ENCODE results near the gene TM9SF4. TPM values are rescaled to one million over a fixed set of nuclear protein-coding genes. Genes with fewer than 3 reads are reported as not detected.
"Not testable (repeated sequence)": the region's sequence is repeated elsewhere in the genome, so short reads cannot be mapped to it uniquely, and the experiment has no call there.

Gene TM9SF4
- total RNA-seq, 2 experiments from 2014 or later, result 36.8 to 44.2 TPM

- H3K4me3 Mint-ChIP-seq, result no peak overlapping the region
- H3K27me3 Mint-ChIP-seq, result no peaks in the 10 kb centered on the region
- CTCF ChIA-PET, result interaction anchor here (1.7 kb wide), 1 partner anchor 12 kb away, joined by 6 read pairs; no protein-coding TSS in a partner anchor
- H3K9me3 Mint-ChIP-seq, result no peaks in the 10 kb centered on the region
- H3K4me1 Mint-ChIP-seq, result peaks cover 19% of the 10 kb centered on the region
- no peak overlapping the region for H3K27ac Mint-ChIP-seq
- peaks cover 21% of the 10 kb centered on the region for H3K36me3 Mint-ChIP-seq (ENCODE audit: low read depth)
- POLR2A ChIA-PET, result no interaction called here
- DNase-seq, result no peak
Observed at GRCh38 chr20:32191873-32192272, 82.4 kb downstream of the TM9SF4 start.

DNA sequence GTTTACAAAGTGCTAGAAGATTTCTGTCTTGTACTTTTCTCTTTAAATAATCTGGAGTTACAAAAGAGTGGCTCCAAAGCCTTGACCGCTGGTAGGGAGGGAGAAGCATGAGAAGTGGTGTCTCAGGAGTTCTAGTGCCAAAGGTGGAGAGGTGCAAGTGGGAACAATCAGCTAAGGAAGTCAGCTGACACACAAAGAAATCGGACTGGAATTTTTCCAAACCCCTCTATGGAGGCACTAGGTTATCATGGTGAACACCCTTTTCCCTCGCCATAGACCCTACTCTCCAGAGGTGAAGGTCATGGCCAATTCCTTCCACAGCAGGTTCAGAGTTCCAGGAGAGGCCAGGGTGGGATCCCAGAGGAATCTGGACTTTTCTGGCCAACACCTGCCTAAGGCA, 83.2 kb downstream of the TM9SF4 start:
- Mint-ChIP-seq H3K27me3 (no peaks in the 10 kb centered on the region), H3K9me3 (no peaks in the 10 kb centered on the region), H3K27ac (no peak overlapping the region), H3K36me3 (ENCODE audit: low read depth) (peaks cover 29% of the 10 kb centered on the region), H3K4me3 (no peak overlapping the region), H3K4me1 (peaks cover 19% of the 10 kb centered on the region)
- DNase-seq, result no peak
- ChIA-PET POLR2A (no interaction called here), CTCF (interaction anchor here (1.7 kb wide), 1 partner anchor 13 kb away, joined by 6 read pairs; no protein-coding TSS in a partner anchor)

GRCh38 chr20:32193336-32193735, 83.8 kb downstream of the TM9SF4 start:
- H3K27me3 Mint-ChIP-seq, DNase-seq, POLR2A ChIA-PET, H3K4me3 Mint-ChIP-seq, H3K9me3 Mint-ChIP-seq, H3K27ac Mint-ChIP-seq: not testable (repeated sequence)
- peaks cover 33% of the 10 kb centered on the region for H3K36me3 Mint-ChIP-seq (ENCODE audit: low read depth)
- CTCF ChIA-PET, result interaction anchor here (0.6 to 1.7 kb wide), 2 partner anchors 13 to 41 kb away, joined by 6 read pairs; no protein-coding TSS in a partner anchor
- H3K4me1 Mint-ChIP-seq, result peaks cover 21% of the 10 kb centered on the region

- no peak overlapping the region for H3K4me3 Mint-ChIP-seq
- CTCF ChIA-PET, result no interaction called here
- DNase-seq, result no peak
- H3K27ac Mint-ChIP-seq, result no peak overlapping the region
- H3K9me3 Mint-ChIP-seq, result no peaks in the 10 kb centered on the region
- POLR2A ChIA-PET, result no interaction called here
- no peaks in the 10 kb centered on the region for H3K27me3 Mint-ChIP-seq
- H3K4me1 Mint-ChIP-seq, result peaks cover 24% of the 10 kb centered on the region
- peaks cover 40% of the 10 kb centered on the region for H3K36me3 Mint-ChIP-seq (ENCODE audit: low read depth)
Observed at GRCh38 chr20:32193996-32194395, 84.5 kb downstream of the TM9SF4 start.

DNA sequence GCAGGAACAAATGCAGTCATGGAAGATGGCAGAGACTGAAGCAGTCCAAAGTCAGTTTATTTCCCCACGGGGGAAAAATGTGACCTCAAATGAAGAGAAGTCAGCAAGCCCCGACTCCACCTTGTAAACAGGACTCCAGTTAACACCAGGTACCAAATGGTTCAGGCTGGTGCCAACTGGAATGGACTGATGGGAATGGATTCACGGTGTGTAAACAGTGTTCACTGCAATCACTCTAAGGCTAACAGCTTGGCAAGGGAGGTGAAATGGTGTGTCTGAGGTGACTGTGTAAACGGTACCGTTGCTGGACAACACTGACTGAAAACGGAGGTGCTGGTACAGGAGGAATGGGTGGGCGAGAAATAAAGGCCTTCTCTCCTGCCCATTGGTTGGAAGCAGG, 86.1 kb downstream of the TM9SF4 start:
- H3K4me1 Mint-ChIP-seq, result peaks cover 21% of the 10 kb centered on the region

DNA sequence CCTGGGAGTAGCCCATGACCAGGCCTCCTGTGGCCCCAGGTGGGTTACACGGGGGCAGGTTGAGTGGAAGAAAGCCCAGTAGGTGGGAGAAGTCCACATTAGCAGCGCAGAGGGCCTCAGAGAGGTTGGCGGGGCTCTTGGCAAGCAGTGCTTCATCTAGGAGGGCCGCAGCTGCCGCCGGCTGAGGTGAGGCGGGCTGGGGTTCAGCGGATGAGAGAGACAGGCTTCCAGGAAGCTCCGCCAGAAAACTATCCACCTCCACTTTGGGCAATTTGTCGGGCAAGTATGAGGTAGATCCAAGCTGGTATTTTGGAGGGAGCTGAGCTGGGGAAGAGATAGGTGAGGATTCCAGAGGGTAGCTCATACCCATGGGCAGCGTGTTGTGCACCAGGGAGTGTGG, 87.1 kb downstream of the TM9SF4 start:
- H3K27me3 Mint-ChIP-seq, H3K27ac Mint-ChIP-seq, DNase-seq, H3K9me3 Mint-ChIP-seq, H3K4me3 Mint-ChIP-seq, POLR2A ChIA-PET: not testable (repeated sequence)
- Mint-ChIP-seq H3K4me1 (peaks cover 18% of the 10 kb centered on the region), H3K36me3 (ENCODE audit: low read depth) (peaks cover 59% of the 10 kb centered on the region)
- CTCF ChIA-PET, result interaction anchor here (0.6 to 1.1 kb wide), 2 partner anchors 157 to 161 kb away, joined by 3 to 5 read pairs; partner anchors contain the start of gene ASXL1

More for the DNA sequence above, 86.1 kb downstream of the TM9SF4 start:
- CTCF ChIA-PET, result interaction anchor here (1.6 kb wide), 1 partner anchor 9 kb away, joined by 3 read pairs; no protein-coding TSS in a partner anchor
- POLR2A ChIA-PET, result no interaction called here
- no peaks in the 10 kb centered on the region for H3K9me3 Mint-ChIP-seq
- no peak overlapping the region for H3K27ac Mint-ChIP-seq
- peaks cover 52% of the 10 kb centered on the region for H3K36me3 Mint-ChIP-seq (ENCODE audit: low read depth)
- no peaks in the 10 kb centered on the region for H3K27me3 Mint-ChIP-seq
- H3K4me3 Mint-ChIP-seq, result no peak overlapping the region
- no peak for DNase-seq

- DNase-seq, H3K4me3 Mint-ChIP-seq, H3K27ac Mint-ChIP-seq, H3K9me3 Mint-ChIP-seq, H3K27me3 Mint-ChIP-seq, POLR2A ChIA-PET: not testable (repeated sequence)
- CTCF ChIA-PET, result interaction anchor here (1.1 kb wide), 1 partner anchor 161 kb away, joined by 3 read pairs; the partner anchor contains the start of gene ASXL1
- Mint-ChIP-seq H3K4me1 (peaks cover 22% of the 10 kb centered on the region), H3K36me3 (ENCODE audit: low read depth) (peaks cover 63% of the 10 kb centered on the region)
Observed at GRCh38 chr20:32197136-32197535, 87.6 kb downstream of the TM9SF4 start.

DNA sequence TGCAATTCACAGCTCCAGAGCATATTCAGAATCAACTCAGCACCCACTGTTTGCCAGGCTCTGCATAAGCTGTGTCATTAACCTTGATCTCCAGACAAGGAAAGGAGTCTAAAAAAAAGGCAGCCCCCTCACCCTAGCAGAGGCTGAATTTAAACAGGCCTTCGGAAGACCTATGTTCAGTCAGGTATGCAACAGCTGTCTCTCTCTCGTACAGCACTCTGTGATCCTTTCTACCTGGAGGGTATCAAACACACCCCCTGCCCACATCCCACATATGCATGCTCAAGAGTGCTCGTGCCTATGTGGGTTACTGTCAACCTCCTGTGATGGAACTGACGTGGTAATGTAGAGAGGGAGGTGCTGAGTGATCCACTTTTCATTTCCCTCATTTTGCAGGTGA, 89.5 kb downstream of the TM9SF4 start:
- DNase-seq, result no peak
- POLR2A ChIA-PET, result no interaction called here
- CTCF ChIA-PET, result interaction anchor here (1.3 kb wide), 1 partner anchor 54 kb away, joined by 3 read pairs; no protein-coding TSS in a partner anchor
- Mint-ChIP-seq H3K4me3 (no peak overlapping the region), H3K27me3 (no peaks in the 10 kb centered on the region), H3K4me1 (peaks cover 39% of the 10 kb centered on the region), H3K27ac (no peak overlapping the region), H3K9me3 (no peaks in the 10 kb centered on the region), H3K36me3 (ENCODE audit: low read depth) (peaks cover 71% of the 10 kb centered on the region)

DNA sequence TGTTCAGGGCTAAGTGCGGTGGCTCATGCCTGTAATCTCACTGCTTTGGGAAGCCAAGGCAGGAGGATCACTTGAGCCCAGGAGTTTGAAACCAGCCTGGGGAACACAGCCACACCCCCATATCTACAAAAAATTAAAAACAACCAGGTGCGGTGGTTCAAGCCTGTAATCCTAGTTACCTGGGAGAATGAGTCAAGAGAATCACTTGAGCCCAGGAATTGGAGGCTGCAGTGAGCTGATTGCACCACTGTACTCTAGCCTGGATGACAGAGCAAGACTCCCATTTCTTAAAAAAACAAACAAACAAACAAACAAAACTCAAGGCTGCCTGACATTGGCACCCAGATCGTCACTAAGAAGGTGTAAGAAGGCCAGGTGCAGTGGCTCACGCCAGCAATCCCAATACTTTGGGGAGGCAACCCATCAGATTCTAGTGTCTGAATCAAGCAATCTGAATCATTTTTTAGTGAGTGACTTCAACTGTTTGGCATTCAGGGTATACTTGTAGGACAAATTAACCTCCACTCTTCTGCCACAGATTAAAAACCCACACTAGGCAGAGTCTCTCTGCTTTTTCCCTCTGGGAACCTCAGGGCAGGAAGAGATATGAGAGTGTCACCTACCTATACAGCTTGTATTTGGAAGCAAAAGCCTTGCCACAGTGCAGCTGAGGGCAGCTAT, 91.9 kb downstream of the TM9SF4 start:
- DNase-seq, result no peak
- ChIA-PET POLR2A (no interaction called here), CTCF (no interaction called here)
- Mint-ChIP-seq H3K36me3 (ENCODE audit: low read depth) (peaks cover 58% of the 10 kb centered on the region), H3K9me3 (no peaks in the 10 kb centered on the region), H3K27ac (no peak overlapping the region), H3K4me1 (peaks cover 63% of the 10 kb centered on the region), H3K27me3 (no peaks in the 10 kb centered on the region), H3K4me3 (no peak overlapping the region)

DNA sequence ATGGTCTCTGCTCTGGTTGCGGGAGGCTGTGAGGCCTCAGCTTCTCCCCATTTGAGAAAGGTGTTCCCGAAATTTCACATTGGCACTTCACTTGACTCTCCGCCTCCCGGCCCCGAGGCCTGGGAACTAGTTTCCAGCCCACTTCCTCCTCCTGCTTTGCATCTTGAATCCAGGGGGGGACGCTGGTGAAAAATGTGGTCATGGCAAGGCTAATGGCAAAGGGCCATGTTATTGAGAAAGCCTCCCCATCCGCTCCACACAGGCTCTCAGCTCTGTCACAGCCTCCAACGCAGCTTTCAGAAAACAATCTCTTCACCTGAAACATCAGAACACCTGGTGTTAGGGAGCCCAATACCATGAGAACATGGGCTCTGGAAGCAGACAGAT, 92.5 kb downstream of the TM9SF4 start:
- Mint-ChIP-seq H3K27ac (no peak overlapping the region), H3K36me3 (ENCODE audit: low read depth) (peaks cover 57% of the 10 kb centered on the region), H3K27me3 (no peaks in the 10 kb centered on the region), H3K4me3 (no peak overlapping the region), H3K9me3 (no peaks in the 10 kb centered on the region), H3K4me1 (peaks cover 68% of the 10 kb centered on the region)
- ChIA-PET POLR2A (no interaction called here), CTCF (no interaction called here)
- DNase-seq, result no peak

DNA sequence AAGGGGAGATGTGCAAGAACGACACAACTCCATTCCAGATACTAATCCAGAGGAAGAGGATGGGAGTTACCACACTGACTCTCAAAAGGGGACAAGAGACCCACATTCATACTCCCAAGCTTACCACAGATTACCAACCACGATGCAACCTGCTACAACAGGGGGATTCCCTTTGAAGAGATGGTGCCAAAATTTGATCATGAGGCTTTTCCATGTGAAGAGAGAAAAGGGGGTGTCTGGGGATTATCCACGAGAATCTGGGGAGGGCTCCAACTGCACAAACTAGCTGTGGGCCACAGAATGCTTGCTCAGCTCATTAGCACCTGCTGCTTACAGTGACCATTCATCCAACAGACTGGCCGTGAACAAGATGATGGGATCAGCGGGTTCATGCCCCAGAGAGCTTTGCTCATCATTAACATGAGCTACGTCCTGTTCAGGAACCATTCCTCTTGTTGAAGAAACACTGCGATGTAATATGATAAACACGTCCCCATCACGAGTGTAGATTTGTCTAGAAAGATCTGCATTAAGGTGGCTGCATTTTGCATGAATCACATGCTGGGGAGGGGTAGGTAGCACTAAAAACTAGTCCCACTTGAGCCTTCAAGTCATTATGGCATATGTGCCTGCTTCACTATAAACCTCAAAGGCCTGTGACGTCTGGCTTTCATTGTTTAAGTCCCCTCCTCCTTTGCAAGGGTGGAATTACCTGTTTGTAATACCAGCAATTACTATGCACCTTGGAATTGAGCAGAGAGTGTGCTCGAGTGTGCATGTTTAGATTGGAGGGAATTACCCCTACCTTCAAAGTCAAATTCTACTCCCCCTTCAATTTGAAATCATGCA, 94.1 kb downstream of the TM9SF4 start:
- peak overlapping the region; percentile 32 for H3K4me3 Mint-ChIP-seq
- POLR2A ChIA-PET, result interaction anchor here (0.6 kb wide), 1 partner anchor 45 kb away, joined by 3 read pairs; no protein-coding TSS in a partner anchor
- no peaks in the 10 kb centered on the region for H3K9me3 Mint-ChIP-seq
- CTCF ChIA-PET, result interaction anchor here (1.2 kb wide), 2 partner anchors 8 to 94 kb away, joined by 3 read pairs; partner anchors contain the start of gene TM9SF4
- DNase-seq, result no peak
- H3K27ac Mint-ChIP-seq, result peak overlapping the region; percentile 72
- peaks cover 43% of the 10 kb centered on the region for H3K36me3 Mint-ChIP-seq (ENCODE audit: low read depth)
- no peaks in the 10 kb centered on the region for H3K27me3 Mint-ChIP-seq
- H3K4me1 Mint-ChIP-seq, result peaks cover 69% of the 10 kb centered on the region

GRCh38 chr20:32204205-32205109, 94.9 kb downstream of the TM9SF4 start:
- H3K27ac Mint-ChIP-seq, result peak overlapping the region; percentile 71
- no peaks in the 10 kb centered on the region for H3K27me3 Mint-ChIP-seq
- H3K4me3 Mint-ChIP-seq, result peak overlapping the region; percentile 92
- peaks cover 35% of the 10 kb centered on the region for H3K36me3 Mint-ChIP-seq (ENCODE audit: low read depth)
- peaks cover 70% of the 10 kb centered on the region for H3K4me1 Mint-ChIP-seq
- H3K9me3 Mint-ChIP-seq, result no peaks in the 10 kb centered on the region
- CTCF ChIA-PET, result interaction anchor here (0.8 to 1.2 kb wide), 2 partner anchors 9 to 574 kb away, joined by 3 read pairs; no protein-coding TSS in a partner anchor
- POLR2A ChIA-PET, result interaction anchor here (0.6 kb wide), 1 partner anchor 44 kb away, joined by 3 read pairs; no protein-coding TSS in a partner anchor
- no peak for DNase-seq

All from activated CD4-positive, alpha-beta T cell treated with anti-CD3 and anti-CD28 coated beads, Interleukin-2, amount 10 ng/mL, durations not matched to agents 7 days and 5 days (primary cell).